Bone marrow (tissue), 2 donors: ENCODE measurements around the gene GALNT10.
"Not testable (repeated sequence)": the region's sequence is repeated elsewhere in the genome, so short reads cannot be mapped to it uniquely, and the experiment has no call there.

Experiments
- DNase-seq, 2 donors: peaks; one replicate each; lab custom pipeline; 2025; lab: John Stamatoyannopoulos, UW

GALNT10 gene

DNA sequence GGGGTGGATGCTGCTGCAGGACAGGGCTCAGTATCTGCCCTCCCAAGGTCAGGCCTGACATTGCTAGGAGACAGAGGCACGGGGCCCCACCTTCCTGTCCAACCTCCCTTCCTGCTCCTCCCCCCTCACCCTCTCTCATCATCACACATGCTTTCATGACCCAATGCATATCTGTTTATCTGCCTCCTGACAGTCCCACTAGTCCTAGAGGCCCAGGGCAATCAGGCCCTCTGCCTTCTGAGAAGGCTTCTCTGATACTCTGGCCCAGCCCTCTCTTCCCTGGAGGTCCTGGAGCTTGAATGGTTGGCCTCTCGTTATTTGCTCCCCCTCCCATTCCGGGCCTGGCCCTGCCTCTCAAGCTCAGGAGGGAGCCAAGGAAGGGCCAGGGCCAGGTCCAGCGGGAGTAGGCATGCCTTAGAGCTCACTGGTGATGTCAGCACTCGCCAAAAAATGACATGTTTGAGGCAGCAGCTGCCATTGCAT, 164.6 kb downstream of the GALNT10 start:
- DNase-seq: no peak

DNA sequence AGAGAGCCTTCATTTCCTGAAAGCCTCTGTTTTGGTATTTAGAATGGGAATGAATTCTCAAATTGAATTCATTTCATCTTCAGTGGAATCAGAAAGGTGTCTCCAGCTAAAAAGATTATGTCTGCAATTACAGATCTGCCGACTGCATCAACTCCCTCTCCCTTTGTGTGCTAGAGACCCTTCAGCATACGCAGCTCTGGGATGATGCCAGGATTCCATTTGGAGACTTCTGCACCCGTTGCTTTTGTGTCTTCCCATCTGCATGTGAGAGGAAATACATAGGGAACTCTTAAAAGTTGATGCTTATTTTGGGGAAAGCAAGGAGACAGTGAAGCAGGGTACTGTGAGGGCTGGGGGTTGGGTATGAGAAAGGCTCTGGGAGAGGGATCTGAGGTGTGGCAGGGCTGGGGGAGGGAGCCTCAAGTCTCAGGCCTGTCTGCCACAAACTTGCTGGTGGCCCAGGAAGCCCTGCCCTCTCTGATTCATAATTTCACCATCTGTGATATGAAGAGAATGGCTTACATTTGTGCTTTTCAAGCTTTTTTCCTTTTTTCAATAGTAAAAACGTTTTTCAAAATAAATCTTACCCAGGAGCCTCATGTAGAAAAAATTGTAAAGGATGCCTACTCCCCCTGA, 165.6 kb downstream of the GALNT10 start:
- DNase-seq: no peak

DNA sequence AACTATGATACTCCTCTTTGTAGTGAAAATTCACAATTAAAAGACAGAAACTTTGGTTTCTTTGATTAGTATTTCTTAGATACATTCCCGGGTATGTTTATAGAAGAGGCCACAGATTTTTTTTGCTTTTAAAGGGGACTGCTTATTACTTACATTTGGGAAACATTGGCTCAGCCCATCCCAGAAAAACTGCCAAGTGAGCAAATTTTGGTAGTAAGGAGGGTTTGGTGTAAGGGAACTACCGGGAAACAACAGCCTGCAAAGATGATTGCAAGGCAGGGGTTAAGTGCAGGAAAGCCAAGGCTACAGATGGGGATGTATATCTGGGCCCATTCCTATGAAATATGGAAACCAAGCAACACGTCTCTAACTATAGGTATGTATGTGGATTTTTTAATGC, 166.4 kb downstream of the GALNT10 start:
- DNase-seq: no peak

DNA sequence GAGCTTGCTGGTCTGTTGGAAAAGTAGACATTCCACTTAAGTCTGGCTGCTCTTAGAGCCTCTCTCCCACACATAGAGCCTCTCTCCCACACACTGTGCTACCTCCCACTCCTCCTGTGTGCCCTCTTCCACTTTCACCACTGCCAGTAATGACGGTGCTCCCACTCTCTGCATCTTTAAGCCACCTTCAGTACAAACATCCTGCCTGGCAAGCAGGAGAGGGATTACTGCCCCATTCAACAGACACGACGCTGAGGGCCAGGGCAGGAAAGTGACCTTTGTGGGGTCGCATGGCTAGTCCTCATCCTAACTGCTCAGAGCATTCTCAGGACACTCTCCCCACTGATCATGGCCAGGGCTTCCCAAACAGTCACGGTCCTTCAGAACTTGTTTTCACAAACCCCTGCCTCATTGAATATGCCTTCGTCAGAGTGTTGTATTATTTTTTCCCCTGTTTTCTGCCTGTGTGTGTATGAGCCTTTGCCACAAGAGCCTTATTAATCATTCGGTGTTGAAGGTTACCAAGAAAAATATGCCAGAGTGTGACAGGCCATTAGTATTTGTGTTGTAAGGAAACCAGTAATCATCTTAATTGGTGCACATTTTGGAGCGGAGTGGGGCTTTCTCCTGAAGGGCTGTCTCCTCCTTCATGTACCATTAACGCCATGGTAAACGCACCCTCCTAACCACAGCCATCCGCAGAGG, 168.1 kb downstream of the GALNT10 start:
- DNase-seq: no peak

DNA sequence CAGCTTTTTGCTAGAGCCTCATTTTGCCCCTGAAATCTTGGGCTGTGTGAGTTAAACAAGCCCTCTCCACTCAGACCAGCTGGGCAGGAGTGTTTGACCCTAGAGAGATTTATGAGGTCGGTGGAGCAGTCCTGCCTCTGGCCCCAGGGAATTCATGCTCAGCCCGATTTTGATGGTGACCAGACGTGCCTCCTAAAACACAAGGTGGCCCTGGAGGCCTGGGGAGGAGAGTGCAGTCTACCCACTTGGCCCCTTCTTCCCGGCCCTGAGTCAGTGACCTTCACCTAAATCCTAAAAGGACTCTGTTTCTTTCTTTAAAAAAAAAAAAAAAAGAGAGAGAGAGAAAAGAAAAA, 168.7 kb downstream of the GALNT10 start:
- DNase-seq: no peak

DNA sequence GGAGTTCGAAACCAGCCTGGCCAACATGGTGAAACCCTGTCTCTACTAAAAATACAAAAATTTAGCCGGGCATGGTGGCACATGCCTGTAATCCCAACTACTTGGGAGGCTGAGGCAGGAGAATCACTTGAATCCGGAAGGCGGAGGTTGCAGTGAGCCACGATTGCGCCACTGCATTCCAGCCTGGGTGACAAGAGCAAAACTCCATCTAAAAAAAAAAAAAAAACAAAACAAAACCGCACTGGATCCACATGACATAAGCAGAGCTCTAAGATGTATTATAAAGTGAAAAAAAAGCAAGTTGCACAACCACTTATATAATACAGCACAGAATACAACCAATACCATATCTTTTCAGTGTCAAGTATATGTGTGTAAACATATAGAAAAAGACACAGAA, 169.7 kb downstream of the GALNT10 start:
- not testable (repeated sequence) for DNase-seq

DNA sequence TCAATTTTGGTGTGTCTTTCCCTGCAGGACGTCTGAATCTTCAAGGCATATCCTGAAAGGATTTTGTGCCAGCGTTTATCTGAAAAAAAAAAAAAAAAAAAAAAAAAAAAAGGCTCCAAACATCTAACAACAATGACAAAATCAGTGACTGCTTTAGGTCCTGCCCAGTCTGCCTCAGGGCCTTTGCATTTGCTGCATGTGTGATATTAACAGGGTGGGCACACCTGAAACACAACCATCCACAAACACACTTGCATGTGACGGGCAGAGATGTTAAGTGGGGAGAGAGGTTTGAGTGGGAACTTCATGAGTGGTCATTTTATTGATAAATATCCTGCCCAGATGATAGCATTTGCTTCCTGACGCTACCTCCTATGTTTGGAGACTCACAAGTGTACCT, 172.9 kb downstream of the GALNT10 start:
- DNase-seq: no peak

DNA sequence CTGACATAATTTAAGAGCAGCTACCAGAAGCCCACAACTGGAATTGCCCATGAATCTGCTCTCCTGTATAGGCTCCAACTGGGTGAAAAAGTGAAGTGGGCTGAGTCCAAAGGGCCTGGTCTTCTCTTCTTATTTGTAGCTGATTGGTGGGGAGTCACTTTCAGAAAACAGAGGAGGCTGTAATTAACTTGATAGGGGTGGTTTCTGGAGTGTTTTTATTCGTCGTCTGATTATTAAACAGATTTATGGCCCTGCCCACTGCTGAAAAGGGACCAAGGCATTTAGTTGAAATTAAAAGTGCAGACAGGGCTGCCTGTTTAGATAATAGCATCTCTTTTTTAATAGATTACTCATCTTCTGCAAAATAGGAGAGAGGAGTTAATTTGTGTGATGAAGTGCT, 174.2 kb downstream of the GALNT10 start:
- DNase-seq: no peak

DNA sequence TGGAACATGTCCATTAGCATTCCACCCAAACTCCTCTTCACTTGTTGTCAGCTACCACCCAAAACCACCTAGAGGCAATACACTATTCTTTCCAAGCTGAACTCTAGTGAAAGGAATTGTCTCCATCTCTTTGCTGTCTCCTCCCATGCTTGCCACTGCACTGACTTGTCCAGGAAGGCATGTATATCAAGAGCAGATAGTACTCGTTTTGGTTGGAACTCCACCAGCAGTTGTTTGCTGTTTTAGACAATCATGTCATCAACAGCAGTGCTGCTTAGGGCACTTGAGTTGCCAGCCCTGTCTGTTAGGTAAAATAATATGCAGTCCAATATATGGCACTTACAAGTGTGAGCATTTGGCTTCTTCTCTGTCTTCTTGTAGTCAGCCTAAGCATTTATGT, 175.3 kb downstream of the GALNT10 start:
- no peak for DNase-seq

DNA sequence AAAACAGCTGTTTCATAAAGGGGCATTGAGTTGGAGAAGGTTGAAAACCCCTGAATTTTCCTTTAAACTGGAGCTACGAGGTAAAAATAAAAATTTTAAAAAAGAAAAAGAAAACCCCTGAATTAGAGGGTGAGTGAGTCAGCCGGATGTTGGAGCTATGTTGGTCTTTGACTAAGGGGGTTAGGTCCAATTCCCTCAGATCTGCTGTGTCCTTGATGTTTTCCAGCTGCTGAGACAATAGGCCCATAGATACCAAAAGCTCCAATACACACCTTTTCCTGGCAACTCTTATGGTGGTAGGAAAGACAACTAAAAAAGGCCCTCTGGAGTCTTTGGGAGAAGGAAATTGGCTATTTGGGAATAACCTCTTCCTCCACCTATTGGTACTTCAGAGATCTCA, 175.8 kb downstream of the GALNT10 start:
- no peak for DNase-seq

DNA sequence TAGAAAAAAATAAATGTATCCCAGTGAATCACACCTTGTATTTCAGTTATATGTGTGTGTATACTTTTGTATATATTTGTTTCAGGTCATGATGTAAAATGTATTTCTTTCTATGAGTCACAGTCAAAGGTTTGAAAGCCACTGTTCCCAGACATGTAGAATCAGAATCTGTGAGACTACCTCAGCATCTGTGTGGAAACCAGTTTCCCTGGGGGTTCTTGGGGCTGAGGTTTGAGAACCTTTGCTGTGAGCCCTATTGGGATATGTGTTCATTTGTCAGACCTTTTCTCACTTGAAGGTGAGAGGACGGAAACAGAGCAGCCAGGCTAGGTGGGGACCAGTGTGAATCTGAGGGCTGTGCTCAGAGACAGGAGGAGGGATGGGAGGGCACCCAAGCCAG, 176.6 kb downstream of the GALNT10 start:
- DNase-seq: no peak

DNA sequence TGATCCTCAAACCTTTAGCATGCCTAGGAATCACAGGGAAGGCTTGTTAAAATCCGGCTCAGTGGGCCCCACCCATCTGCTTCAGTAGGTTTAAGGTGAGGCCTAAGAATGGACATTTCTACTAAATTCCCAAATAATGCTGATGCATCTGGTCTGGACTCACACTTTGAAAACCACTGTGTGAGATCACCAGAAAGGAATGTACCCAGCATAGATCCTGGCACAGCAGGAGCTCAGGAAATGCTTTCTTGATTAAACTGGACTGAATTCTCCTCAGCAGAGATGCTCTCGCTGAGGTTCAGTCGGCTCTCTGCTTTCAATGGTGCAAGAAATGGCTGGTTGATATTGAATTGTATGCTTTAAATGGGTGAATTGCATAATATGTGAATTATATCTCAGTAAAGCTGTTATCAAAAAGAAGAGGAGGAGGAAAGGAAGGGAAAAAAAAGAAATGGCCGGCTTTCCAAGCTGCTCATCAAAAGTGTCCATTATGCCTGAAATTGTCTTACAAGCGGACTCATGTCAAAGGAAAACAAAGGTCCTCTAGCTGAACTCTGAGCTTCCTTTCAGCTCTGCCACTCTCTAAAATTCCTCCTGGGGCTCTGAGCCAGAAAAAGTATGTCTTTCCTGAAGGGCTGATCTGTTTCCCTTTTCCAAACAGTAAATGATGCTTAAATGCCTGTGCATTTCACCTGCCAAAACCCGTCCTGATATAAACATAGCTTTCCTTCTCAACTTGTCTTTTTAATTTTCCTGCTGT, 177.7 kb downstream of the GALNT10 start:
- no peak for DNase-seq

DNA sequence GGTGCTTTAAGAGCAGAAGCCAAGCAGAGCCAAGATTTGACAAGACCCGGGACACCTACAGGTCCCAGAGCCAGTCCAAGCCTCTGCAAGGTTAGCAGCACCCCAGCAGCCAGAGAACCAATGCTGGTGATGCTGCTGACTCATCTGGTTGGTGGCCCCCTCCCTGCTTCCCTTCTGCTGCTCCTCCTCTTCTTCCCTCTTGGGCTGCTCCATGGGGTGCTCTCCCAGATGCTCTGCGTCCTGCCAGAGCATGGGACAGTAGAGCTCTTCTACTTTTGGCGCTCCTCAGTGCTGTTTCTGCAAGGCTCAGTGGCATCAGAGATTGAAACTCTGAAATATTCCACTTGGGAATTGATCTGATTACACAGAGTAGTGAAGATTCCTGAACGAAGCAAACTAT, 179.1 kb downstream of the GALNT10 start:
- DNase-seq: no peak

DNA sequence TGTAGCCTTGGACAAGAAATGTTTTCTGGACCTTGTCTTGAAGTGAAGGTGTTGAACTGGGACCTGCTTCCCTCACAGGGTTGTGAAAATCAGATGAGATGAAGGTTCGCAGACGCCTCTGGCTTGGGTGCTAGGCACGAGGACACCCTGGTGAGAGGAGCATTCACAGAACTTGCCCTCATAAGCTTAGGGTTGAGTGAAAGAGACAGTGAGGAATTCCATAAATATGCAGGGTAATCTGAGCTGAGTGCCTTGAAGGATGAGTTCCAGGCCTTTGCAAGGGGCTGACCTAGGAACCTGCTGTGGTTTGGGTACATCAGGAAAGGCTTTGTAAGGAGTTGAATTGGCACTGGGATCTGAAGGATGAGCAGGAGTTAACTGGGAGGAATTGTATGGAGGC, 179.6 kb downstream of the GALNT10 start:
- no peak for DNase-seq

DNA sequence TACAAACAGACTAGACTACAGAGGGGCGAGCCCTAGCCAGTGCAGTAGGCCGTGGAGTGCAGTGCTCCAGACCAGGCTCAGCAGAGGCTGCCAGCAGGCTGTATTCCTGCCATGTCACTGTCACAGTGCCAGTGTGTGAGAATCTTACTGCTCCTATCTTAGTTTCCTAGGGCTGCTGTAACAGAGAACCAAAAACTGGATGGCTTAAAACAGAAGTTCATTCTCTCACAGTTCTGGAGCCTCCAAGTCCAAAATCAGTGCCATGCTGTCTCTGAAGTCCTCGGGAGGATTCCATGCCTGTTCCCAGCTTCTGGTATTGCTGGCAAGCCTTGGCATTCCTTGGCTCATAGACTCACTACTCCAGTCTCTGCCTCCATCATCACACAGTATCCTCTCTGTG, 180.3 kb downstream of the GALNT10 start:
- DNase-seq: no peak

DNA sequence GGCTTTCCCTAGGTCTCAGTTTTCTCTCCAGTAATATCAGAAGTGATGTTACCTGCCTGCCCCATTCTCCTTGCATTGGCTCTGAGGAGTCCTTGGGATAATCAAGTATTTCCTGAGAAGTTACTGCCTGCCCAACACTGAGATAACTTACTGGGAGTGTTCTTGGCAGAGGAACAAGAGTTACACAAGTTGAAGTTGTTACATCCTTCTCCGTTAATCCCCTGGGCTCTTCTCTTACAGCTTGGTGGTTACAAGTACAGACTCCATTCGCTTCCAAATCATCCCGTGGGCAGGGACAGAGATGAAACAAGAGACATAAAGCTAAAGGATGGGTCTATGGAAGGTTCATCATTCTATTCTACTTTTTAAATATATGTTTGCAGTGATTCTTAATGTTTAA, 181.2 kb downstream of the GALNT10 start:
- no peak for DNase-seq

DNA sequence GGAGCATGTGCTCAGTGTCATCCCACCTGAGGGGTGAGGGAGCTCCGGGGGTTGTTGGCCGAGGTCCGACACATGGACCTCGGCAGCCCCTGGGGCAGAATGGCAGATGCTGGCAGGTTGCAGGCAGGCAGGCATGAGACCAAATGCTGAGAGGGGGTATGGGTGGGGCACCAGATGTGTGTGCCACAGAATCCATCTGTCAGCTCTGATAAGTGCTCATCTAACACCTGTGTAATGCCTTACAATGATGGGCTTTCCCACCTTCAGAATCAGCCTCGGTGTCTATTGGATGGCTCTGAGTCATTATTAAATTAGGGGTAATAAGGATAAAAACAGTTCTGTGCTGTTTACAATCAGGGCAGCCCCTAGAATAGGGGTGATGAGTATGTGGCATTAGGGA, 182.1 kb downstream of the GALNT10 start:
- no peak for DNase-seq

DNA sequence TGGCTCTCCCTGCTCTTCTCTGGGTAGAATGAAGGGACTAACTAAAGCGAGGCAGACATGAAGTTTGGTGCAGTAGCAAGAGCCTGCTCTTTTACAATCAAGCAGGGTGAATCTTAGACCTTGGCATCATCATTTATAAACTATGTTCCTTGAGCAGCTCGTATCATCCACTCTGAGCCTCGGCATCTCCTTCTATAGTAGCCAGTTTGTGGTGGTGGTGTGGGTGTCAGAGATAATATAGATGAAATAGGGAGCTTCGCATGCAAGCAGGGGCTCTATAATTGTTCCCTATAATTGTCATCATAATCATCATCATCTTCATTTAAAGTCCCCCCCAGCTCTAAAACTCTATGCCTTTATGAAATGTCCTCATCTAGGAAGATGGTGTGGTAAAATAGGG, 182.8 kb downstream of the GALNT10 start:
- no peak for DNase-seq

DNA sequence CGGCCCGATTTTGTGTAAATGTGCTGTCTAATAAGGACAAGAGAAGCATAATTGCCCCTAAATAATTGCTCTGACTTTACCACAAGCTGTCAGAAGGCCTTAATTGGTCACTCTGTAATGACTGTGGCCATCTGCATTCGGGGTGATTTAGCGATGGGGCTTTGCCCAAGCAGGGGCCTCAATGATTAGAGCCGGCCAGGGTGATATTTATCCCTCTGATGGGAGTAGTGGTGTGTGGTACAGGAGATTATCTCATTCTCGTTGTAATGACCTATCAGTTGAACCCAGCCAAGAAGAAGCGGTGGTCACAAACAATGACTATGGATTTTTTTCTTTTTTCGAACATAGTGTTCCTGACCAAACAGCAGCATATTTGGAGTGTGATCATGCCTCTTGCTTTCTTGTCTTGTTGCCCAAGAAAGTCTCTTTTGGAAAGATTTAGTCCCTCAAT, 183.2 kb downstream of the GALNT10 start:
- no peak for DNase-seq

DNA sequence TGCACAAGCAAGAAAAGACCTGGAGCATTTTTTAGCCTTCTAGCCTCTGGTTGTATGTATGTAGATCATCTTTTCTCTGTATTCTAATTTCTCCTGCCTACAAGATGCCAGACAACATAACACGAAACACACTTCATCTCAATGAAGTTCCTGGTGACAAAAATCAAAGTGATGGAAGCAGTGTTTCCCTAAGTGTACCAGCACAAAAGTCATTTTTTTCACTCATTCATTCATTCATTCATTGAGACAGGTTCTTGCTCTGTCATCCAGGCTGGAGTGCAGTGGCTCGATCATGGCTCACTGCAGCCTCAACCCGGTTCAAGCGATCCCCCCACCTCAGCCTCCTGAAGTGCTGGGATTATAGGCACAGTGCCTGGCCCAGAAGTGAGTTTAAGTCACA, 183.7 kb downstream of the GALNT10 start:
- DNase-seq: no peak

DNA sequence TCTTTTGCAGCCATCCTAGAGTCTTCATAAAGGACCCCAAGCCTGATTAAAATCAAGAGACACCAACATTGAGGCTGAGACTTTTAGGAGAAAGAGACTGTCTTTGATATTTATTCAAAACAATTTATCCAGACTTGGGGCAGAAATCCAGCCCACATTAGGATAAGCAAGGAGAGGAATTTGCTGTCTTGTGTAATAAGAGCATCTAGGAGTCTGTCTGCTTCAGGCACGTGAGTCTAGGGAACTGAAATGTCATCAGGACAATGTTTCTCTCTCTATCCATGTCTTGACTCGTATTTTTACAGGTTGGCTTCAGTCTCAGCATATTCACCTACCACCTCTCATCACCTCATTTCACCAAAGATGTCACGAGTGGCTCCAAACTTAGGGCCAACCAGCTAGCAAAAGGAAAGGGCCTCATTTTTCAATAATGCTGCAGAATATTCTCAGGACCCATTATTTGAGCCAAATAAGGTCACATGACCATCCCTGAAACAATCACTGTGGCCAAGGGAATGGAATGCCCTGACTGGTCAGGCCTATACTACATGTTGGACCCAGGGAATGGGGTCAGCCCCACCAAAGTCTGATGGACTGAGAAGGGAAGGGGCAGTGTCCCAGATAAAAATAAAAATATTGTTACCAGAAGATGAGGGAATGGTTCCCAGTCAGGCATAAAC, 184.9 kb downstream of the GALNT10 start:
- DNase-seq: no peak

DNA sequence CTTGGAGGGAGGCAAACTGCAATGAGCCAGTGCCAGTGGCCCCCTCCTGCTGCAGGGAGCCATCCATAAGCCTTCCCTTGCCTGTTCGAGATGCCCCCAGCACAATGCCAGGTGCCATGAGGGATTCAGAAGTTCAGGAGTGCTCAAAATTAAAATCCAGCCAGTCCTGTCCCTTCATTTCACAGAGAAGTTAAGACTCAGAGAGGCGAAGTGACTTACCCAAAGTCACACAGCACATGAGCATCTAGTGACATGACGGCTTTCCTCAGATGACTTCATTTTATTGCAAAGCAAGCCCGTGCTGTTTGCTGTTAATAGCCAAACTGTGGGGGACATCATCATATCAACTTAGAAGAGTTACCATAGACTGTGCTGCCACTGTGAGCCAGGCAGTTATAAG, 185.9 kb downstream of the GALNT10 start:
- DNase-seq: no peak
